Hepatocyte (in vitro differentiated cells): Measurements from ENCODE around the gene MGAT5B. TPM values are rescaled to one million over a fixed set of nuclear protein-coding genes. Genes with fewer than 3 reads are reported as not detected.

Source experiments
- DNase-seq: peaks from one replicate; pipeline ENCODE4 v3.0.0-alpha.2; 2016; ENCODE audit warnings: low spot score
- H2AFZ ChIP-seq: fragments of 200-600 bp; sonication (generic); 2 replicates; pipeline ENCODE4 v1.6.0; 2016; ENCODE audit warnings: antibody characterized with exemption, mild to moderate bottlenecking
- H3K27ac ChIP-seq: fragments of 200-600 bp; sonication (generic); 2 replicates; pipeline ENCODE4 v1.5.1; 2016; ENCODE audit warnings: mild to moderate bottlenecking
- H3K27me3 ChIP-seq: fragments of 200-600 bp; sonication (generic); 2 replicates; pipeline ENCODE4 v1.6.1; 2016
- H3K36me3 ChIP-seq: fragments of 200-600 bp; sonication (generic); replicated peaks from 2 replicates; pipeline ENCODE4 v1.5.1; 2016; ENCODE audit warnings: low read depth; ENCODE audit not compliant: insufficient read depth
- H3K4me1 ChIP-seq: fragments of 200-600 bp; sonication (generic); 2 replicates; pipeline ENCODE4 v1.5.1; 2016; ENCODE audit warnings: mild to moderate bottlenecking, moderate library complexity; ENCODE audit not compliant: insufficient read depth
- H3K4me2 ChIP-seq: fragments of 200-600 bp; sonication (generic); 2 replicates; pipeline ENCODE4 v1.6.0; 2016
- H3K4me3 ChIP-seq: fragments of 200-600 bp; sonication (generic); 2 replicates; pipeline ENCODE4 v1.5.1; 2016; ENCODE audit warnings: mild to moderate bottlenecking
- H3K79me2 ChIP-seq: fragments of 200-600 bp; sonication (generic); 2 replicates; pipeline ENCODE4 v1.6.0; 2017; ENCODE audit warnings: mild to moderate bottlenecking
- H3K9me2 ChIP-seq: fragments of 200-600 bp; sonication (generic); replicated peaks from 2 replicates; pipeline ENCODE4 v1.6.0; 2017; ENCODE audit warnings: mild to moderate bottlenecking; ENCODE audit not compliant: insufficient read depth
- H3K9me3 ChIP-seq: fragments of 200-600 bp; sonication (generic); 2 replicates; pipeline ENCODE4 v1.5.1; 2016; ENCODE audit warnings: low read depth, mild to moderate bottlenecking
- H4K20me1 ChIP-seq: fragments of 200-600 bp; sonication (generic); 2 replicates; pipeline ENCODE4 v1.6.0; 2016; ENCODE audit warnings: mild to moderate bottlenecking; ENCODE audit not compliant: insufficient read depth, poor library complexity, severe bottlenecking
- EZH2 ChIP-seq: fragments of 200-600 bp; sonication (generic); IDR thresholded peaks from 2 replicates; pipeline ENCODE4 v1.6.1; 2016; ENCODE audit warnings: antibody characterized with exemption, mild to moderate bottlenecking, borderline replicate concordance
- EZH2phosphoT487 ChIP-seq: fragments of 200-600 bp; sonication (generic); IDR thresholded peaks from one replicate; pipeline ENCODE4 v1.6.1; 2018; ENCODE audit warnings: antibody characterized with exemption, mild to moderate bottlenecking, low read depth, moderate library complexity; ENCODE audit not compliant: unreplicated experiment, severe bottlenecking
- WGBS: methylation state at CpG from one replicate; pipeline ENCODE4 v1.1.6; 2016; ENCODE audit warnings: low lambda C conversion rate; ENCODE audit errors: missing lambda C conversion rate; 5-methylcytosine and 5-hydroxymethylcytosine counted together
- polyA plus RNA-seq: library from polyadenylated mRNA; unstranded; fragments of >200 nt; fragmentation: Nextera tagmentation; extraction: Ambion mirVana; gene quantifications from 2 replicates; pipeline ENCODE4 v1.2.1, GENCODE V29; 2016
- total RNA-seq: library from RNA; depleted of rRNA; stranded (reverse); fragments of >200 nt; gene quantifications from 2 replicates; pipeline ENCODE4 v1.2.3, GENCODE V29; 2014
- TF ChIP-seq, protein P1 (sequence below): fragments of 200-600 bp; sonication (generic); IDR thresholded peaks from 2 replicates; pipeline ENCODE4 v1.5.1; 2016; ENCODE audit warnings: antibody characterized with exemption, mild to moderate bottlenecking; ENCODE audit not compliant: poor library complexity

Gene MGAT5B
- total and polyA plus RNA-seq, 2 experiments from 2014 or later: 0.89 to 1.1 TPM

DNA sequence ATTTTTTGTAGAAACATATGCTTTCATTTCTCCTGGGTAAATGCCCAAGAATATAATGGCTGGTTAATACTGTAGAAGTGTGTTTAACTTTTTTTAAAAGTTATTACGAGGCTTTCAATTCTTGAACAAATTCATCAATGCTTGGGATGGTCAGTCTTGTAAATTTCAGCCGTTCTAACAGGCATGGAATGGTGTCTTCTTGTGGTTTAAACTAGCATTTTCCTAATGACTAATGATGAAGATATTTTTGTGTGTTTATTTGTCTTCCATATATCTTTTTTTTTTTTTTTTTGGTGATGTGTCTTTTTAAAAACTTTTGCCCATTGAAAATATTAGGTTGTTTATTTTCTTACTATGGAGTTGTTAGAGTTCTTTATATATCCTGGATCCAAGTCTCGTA lies 67.1 kb downstream of the MGAT5B start:
- Histone ChIP-seq H3K9me3 (no peaks in the 10 kb centered on the region), H2AFZ (no peak overlapping the region), H3K27me3 (no peaks in the 10 kb centered on the region), H3K79me2 (no peaks in the 10 kb centered on the region), H3K36me3 (no peaks in the 10 kb centered on the region), H3K4me3 (no peak overlapping the region), H3K4me1 (no peaks in the 10 kb centered on the region), H3K27ac (no peak overlapping the region), H3K9me2 (no peaks in the 10 kb centered on the region), H3K4me2 (no peak overlapping the region), H4K20me1 (no peaks in the 10 kb centered on the region)
- TF ChIP-seq EZH2 (no peak), EZH2phosphoT487 (no peak)
- TF ChIP-seq, protein P1, sequence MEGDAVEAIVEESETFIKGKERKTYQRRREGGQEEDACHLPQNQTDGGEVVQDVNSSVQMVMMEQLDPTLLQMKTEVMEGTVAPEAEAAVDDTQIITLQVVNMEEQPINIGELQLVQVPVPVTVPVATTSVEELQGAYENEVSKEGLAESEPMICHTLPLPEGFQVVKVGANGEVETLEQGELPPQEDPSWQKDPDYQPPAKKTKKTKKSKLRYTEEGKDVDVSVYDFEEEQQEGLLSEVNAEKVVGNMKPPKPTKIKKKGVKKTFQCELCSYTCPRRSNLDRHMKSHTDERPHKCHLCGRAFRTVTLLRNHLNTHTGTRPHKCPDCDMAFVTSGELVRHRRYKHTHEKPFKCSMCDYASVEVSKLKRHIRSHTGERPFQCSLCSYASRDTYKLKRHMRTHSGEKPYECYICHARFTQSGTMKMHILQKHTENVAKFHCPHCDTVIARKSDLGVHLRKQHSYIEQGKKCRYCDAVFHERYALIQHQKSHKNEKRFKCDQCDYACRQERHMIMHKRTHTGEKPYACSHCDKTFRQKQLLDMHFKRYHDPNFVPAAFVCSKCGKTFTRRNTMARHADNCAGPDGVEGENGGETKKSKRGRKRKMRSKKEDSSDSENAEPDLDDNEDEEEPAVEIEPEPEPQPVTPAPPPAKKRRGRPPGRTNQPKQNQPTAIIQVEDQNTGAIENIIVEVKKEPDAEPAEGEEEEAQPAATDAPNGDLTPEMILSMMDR: no peak
- 81% methylated on average over 3 of the region's 3 CpGs for WGBS
- no peak for DNase-seq

DNA sequence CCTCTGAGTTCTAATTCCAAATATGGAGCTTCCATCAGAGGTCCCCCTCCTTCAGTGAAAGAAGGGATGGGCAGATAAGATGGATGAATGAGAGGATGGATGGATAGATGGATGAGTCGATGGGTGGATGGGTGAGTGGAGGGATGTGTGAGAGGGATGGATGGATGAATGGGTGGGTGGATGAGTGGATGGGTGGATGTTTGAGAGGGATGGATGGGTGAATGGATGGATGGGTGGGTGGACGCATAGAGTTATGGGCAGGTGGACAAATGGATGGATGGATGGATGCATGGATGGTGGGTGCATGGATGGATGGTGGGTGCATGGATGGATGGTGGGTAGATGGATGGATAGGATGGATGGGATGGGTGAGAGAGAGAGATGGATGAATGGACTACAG lies 69.0 kb downstream of the MGAT5B start:
- Histone ChIP-seq H3K27ac (no peak overlapping the region), H3K27me3 (no peaks in the 10 kb centered on the region), H3K9me3 (no peaks in the 10 kb centered on the region), H3K79me2 (no peaks in the 10 kb centered on the region), H3K4me2 (no peak overlapping the region), H3K36me3 (no peaks in the 10 kb centered on the region), H3K9me2 (no peaks in the 10 kb centered on the region), H3K4me1 (no peaks in the 10 kb centered on the region), H2AFZ (no peak overlapping the region), H4K20me1 (no peaks in the 10 kb centered on the region), H3K4me3 (no peak overlapping the region)
- TF ChIP-seq, protein P1: no peak
- TF ChIP-seq EZH2 (no peak), EZH2phosphoT487 (no peak)
- 89% methylated on average over 2 of the region's 2 CpGs for WGBS
- no peak for DNase-seq

DNA sequence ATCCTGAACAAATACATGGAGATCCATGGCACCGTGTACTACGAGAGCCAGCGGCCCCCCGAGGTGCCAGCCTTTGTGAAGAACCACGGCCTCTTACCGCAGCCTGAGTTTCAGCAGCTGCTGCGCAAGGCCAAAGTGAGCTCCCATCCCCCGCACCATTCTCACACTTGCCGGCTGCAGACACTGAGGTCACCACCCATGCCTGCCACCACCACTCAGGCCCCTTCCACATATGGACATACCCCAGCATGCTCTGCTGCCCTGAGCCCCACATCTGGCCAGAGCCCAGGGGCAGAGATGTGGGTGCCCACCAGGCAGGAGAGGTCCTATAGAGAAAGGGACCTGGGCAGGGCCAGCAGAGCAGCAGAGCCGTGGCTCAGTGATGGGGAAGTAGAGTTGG lies 69.8 kb downstream of the MGAT5B start:
- no peaks in the 10 kb centered on the region for H4K20me1 ChIP-seq
- no peak for DNase-seq
- no peak overlapping the region for H3K4me2 ChIP-seq
- H3K9me2 ChIP-seq: no peaks in the 10 kb centered on the region
- H2AFZ ChIP-seq: no peak overlapping the region
- no peaks in the 10 kb centered on the region for H3K36me3 ChIP-seq
- no peaks in the 10 kb centered on the region for H3K9me3 ChIP-seq
- no peaks in the 10 kb centered on the region for H3K4me1 ChIP-seq
- no peaks in the 10 kb centered on the region for H3K27me3 ChIP-seq
- 87% methylated on average over 10 of the region's 10 CpGs for WGBS
- no peak overlapping the region for H3K4me3 ChIP-seq
- TF ChIP-seq EZH2: no peak
- TF ChIP-seq, protein P1: no peak
- no peak for TF ChIP-seq EZH2phosphoT487
- no peaks in the 10 kb centered on the region for H3K79me2 ChIP-seq
- no peak overlapping the region for H3K27ac ChIP-seq

DNA sequence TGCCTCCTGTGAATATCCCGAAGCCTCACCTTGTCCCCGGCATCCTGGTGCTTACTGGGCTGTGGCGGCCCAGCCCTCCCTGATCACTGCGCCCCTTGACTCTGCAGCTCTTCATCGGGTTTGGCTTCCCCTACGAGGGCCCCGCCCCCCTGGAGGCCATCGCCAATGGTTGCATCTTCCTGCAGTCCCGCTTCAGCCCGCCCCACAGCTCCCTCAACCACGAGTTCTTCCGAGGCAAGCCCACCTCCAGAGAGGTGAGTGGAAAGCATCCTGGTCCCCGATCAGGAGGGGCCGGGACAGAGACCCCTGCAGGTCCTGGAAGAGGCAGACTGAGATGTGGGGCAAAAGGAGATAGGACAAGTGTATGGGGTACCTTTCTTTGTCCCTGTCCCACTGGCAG lies 72.1 kb downstream of the MGAT5B start:
- WGBS: 72% methylated on average over 8 of the region's 14 CpGs
- Histone ChIP-seq H4K20me1 (no peaks in the 10 kb centered on the region), H3K27ac (no peak overlapping the region), H3K79me2 (no peaks in the 10 kb centered on the region), H3K9me3 (no peaks in the 10 kb centered on the region), H2AFZ (no peak overlapping the region), H3K9me2 (no peaks in the 10 kb centered on the region), H3K4me1 (no peaks in the 10 kb centered on the region), H3K27me3 (no peaks in the 10 kb centered on the region), H3K4me2 (no peak overlapping the region), H3K4me3 (no peak overlapping the region), H3K36me3 (no peaks in the 10 kb centered on the region)
- no peak for DNase-seq
- no peak for TF ChIP-seq EZH2
- TF ChIP-seq, protein P1: no peak
- no peak for TF ChIP-seq EZH2phosphoT487
